Measurements from ENCODE around the gene GJD4. TPM values are rescaled to one million over a fixed set of nuclear protein-coding genes. Genes with fewer than 3 reads are reported as not detected.

Gene GJD4
- total and polyA plus RNA-seq, 2 experiments from 2014 or later: not detected

GRCh38 chr10:35652824-35653223 lies 47.7 kb downstream of the GJD4 start:
- no peaks in the 10 kb centered on the region for H3K36me3 Mint-ChIP-seq (ENCODE audit: low read depth)
- TF ChIP-seq ZNF462 (CRISPR knock-in tag; IDR thresholded peaks at IDR 0.05): no peak
- no peak for TF ChIP-seq NANOG (IDR thresholded peaks at IDR 0.05; ENCODE audit: borderline replicate concordance)
- no peak for TF ChIP-seq ETS1 (IDR thresholded peaks at IDR 0.05)
- no peak for TF ChIP-seq STAT1 (IDR thresholded peaks at IDR 0.05; ENCODE audit: unreplicated experiment)
- TF ChIP-seq JUNB (IDR thresholded peaks at IDR 0.05; ENCODE audit: unreplicated experiment): no peak
- TF ChIP-seq POLR2AphosphoS5 (IDR thresholded peaks at IDR 0.05; ENCODE audit: low read depth): no peak
- TF ChIP-seq EZH2 (IDR thresholded peaks at IDR 0.05; ENCODE audit: low read depth, unreplicated experiment): no peak
- TF ChIP-seq REST (IDR thresholded peaks at IDR 0.05; ENCODE audit: unreplicated experiment): no peak
- no peak for TF ChIP-seq ZNF114 (CRISPR knock-in tag; IDR thresholded peaks at IDR 0.05)
- no peak for TF ChIP-seq ZNF331 (CRISPR knock-in tag; IDR thresholded peaks at IDR 0.05; ENCODE audit: low read depth)
- TF ChIP-seq CTCF (conservative IDR thresholded peaks at IDR 0.05; ENCODE audit: low read depth in 2 of 2): no peak
- no peak for TF ChIP-seq EZH2phosphoT487 (IDR thresholded peaks at IDR 0.05; ENCODE audit: unreplicated experiment)
- H2AFZ ChIP-seq: no peak overlapping the region
- H3K27ac ChIP-seq (ENCODE audit: low read depth): no peak overlapping the region
- peaks cover 4% of the 10 kb centered on the region; the same call in 2 of the 3 replicates for H3K4me1 Mint-ChIP-seq
- no peak overlapping the region for H3K4me2 ChIP-seq
- no peaks in the 10 kb centered on the region for H3K27me3 Mint-ChIP-seq (ENCODE audit: insufficient read depth, low read depth, poor library complexity)
- H3F3A ChIP-seq (replicated peaks; ENCODE audit: low read depth): no peaks in the 10 kb centered on the region
- H3K79me2 ChIP-seq (replicated peaks; ENCODE audit: insufficient read depth): no peaks in the 10 kb centered on the region
- no peak overlapping the region for H3K4me3 Mint-ChIP-seq
- peaks cover 7% of the 10 kb centered on the region for H3K4me1 ChIP-seq (ENCODE audit: insufficient read depth)
- DNase-seq (ENCODE audit: low spot score): no peak
- no peaks in the 10 kb centered on the region for H3K36me3 ChIP-seq (ENCODE audit: insufficient read depth)
- H3K9me3 Mint-ChIP-seq: no peaks in the 10 kb centered on the region
- no peak for ATAC-seq
- H3K27me3 ChIP-seq (ENCODE audit: insufficient read depth): no peaks in the 10 kb centered on the region
- H4K20me1 ChIP-seq (replicated peaks; ENCODE audit: insufficient read depth): no peaks in the 10 kb centered on the region
- no peaks in the 10 kb centered on the region for H3K9me2 ChIP-seq (ENCODE audit: insufficient read depth)
- no peak overlapping the region for H3K27ac Mint-ChIP-seq
- no peak overlapping the region for H3K4me3 ChIP-seq
